ENCODE measurements around the gene ADAMTSL5. TPM values are rescaled to one million over a fixed set of nuclear protein-coding genes. Genes with fewer than 3 reads are reported as not detected.

ADAMTSL5 gene
- polyA plus RNA-seq, 1 donor from 2014 or later = not detected

DNA sequence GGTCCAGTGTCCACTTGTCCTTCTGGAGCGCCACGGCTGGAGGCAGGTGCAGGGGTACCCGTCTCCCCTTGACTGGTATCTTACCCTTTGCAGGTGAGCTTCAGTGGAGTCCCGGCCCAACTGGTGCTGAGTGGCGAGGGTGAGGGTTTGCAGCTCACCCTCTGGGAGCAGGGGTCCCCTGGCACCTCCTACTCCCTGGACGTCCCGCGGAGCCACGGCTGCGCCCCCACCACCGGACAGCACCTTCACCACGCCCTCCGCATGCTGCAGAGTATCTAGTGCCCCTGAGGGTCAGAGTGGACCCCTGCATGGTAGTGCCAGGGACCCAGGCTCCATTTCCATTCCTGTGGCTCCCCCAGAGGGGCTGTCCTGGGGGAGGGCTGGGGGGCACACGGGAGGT lies 22.2 kb upstream of the ADAMTSL5 start:
- no peaks in the 10 kb centered on the region for H4K20me1 ChIP-seq (ENCODE audit: insufficient read depth)
- no peaks in the 10 kb centered on the region for H3F3A ChIP-seq (ENCODE audit: insufficient read depth, low read length, poor library complexity, severe bottlenecking)
- H2AFZ ChIP-seq (ENCODE audit: low read depth, low read length) = no peak overlapping the region
- H3K27me3 ChIP-seq (ENCODE audit: insufficient read depth, low read depth, low read length) = no peaks in the 10 kb centered on the region
- H3K4me2 ChIP-seq (ENCODE audit: low read length) = no peak overlapping the region
- H3K9me3 ChIP-seq (ENCODE audit: low read length) = no peaks in the 10 kb centered on the region
- no peaks in the 10 kb centered on the region for H3K9me2 ChIP-seq (ENCODE audit: insufficient read depth, low read length)
- no peak overlapping the region for H3K9ac ChIP-seq (ENCODE audit: low read length)
- no peaks in the 10 kb centered on the region for H3K79me2 ChIP-seq (replicated peaks; ENCODE audit: insufficient read depth, low read length)
- H3K27ac ChIP-seq (ENCODE audit: low read length) = no peak overlapping the region
- H3K36me3 ChIP-seq (ENCODE audit: insufficient read depth, low read length) = no peaks in the 10 kb centered on the region
- no peak overlapping the region for H3K4me3 ChIP-seq (ENCODE audit: low read length)
- TF ChIP-seq EZH2 (IDR thresholded peaks at IDR 0.05; ENCODE audit: borderline replicate concordance, insufficient read depth, low read length, poor library complexity, severe bottlenecking) (no peak), MXI1 (conservative IDR thresholded peaks at IDR 0.05; ENCODE audit: poor library complexity, severe bottlenecking) (no peak), TAF1 (IDR thresholded peaks at IDR 0.05; ENCODE audit: low read depth) (no peak), RAD21 (conservative IDR thresholded peaks at IDR 0.05) (no peak), SMC3 (conservative IDR thresholded peaks at IDR 0.05; ENCODE audit: poor library complexity) (no peak), POLR2AphosphoS5 (IDR thresholded peaks at IDR 0.05) (no peak), EP300 (conservative IDR thresholded peaks at IDR 0.05; ENCODE audit: poor library complexity, severe bottlenecking) (no peak)
- TF ChIP-seq, protein P1, sequence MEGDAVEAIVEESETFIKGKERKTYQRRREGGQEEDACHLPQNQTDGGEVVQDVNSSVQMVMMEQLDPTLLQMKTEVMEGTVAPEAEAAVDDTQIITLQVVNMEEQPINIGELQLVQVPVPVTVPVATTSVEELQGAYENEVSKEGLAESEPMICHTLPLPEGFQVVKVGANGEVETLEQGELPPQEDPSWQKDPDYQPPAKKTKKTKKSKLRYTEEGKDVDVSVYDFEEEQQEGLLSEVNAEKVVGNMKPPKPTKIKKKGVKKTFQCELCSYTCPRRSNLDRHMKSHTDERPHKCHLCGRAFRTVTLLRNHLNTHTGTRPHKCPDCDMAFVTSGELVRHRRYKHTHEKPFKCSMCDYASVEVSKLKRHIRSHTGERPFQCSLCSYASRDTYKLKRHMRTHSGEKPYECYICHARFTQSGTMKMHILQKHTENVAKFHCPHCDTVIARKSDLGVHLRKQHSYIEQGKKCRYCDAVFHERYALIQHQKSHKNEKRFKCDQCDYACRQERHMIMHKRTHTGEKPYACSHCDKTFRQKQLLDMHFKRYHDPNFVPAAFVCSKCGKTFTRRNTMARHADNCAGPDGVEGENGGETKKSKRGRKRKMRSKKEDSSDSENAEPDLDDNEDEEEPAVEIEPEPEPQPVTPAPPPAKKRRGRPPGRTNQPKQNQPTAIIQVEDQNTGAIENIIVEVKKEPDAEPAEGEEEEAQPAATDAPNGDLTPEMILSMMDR (IDR thresholded peaks at IDR 0.05; ENCODE audit: poor library complexity, severe bottlenecking) = no peak
- TF ChIP-seq, protein P2, sequence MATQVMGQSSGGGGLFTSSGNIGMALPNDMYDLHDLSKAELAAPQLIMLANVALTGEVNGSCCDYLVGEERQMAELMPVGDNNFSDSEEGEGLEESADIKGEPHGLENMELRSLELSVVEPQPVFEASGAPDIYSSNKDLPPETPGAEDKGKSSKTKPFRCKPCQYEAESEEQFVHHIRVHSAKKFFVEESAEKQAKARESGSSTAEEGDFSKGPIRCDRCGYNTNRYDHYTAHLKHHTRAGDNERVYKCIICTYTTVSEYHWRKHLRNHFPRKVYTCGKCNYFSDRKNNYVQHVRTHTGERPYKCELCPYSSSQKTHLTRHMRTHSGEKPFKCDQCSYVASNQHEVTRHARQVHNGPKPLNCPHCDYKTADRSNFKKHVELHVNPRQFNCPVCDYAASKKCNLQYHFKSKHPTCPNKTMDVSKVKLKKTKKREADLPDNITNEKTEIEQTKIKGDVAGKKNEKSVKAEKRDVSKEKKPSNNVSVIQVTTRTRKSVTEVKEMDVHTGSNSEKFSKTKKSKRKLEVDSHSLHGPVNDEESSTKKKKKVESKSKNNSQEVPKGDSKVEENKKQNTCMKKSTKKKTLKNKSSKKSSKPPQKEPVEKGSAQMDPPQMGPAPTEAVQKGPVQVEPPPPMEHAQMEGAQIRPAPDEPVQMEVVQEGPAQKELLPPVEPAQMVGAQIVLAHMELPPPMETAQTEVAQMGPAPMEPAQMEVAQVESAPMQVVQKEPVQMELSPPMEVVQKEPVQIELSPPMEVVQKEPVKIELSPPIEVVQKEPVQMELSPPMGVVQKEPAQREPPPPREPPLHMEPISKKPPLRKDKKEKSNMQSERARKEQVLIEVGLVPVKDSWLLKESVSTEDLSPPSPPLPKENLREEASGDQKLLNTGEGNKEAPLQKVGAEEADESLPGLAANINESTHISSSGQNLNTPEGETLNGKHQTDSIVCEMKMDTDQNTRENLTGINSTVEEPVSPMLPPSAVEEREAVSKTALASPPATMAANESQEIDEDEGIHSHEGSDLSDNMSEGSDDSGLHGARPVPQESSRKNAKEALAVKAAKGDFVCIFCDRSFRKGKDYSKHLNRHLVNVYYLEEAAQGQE (IDR thresholded peaks at IDR 0.05; ENCODE audit: borderline replicate concordance) = no peak

DNA sequence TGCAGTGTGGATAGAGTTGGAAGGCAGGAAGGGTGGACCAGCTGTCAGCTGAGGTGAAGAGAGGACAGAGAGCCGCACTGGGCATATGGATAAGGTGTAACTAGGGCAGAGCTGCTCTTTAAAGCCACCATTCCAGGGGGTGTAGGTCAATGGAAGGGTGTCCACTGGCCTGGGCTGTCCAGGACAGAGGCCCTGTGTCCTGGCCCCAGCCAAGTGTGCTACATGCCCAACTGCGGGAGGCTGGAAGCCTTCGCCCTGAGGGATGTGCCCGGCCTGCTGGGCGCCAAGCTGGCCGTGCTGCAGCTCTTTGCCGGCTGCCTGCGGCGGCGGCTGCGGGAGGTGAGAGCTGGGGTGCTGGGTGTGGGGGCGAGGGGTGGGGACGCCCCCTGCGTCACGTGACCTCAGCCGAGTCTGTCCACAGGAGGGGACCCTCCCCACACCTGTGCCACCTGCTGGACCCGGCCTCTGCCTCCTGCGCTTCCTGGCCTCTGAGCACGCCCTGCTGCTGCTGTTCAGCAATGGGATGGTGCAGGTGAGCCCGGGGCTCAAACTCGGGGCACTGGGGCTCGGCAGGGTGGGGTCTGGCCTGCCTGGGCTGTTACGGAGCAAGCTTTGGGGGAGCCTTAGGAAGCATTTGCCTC lies 20.8 kb upstream of the ADAMTSL5 start:
- Histone ChIP-seq H3F3A (ENCODE audit: insufficient read depth, low read length, poor library complexity, severe bottlenecking) (no peaks in the 10 kb centered on the region), H3K27ac (ENCODE audit: low read length) (no peak overlapping the region), H3K4me3 (ENCODE audit: low read length) (no peak overlapping the region), H3K36me3 (ENCODE audit: insufficient read depth, low read length) (no peaks in the 10 kb centered on the region), H3K4me2 (ENCODE audit: low read length) (no peak overlapping the region), H3K9me3 (ENCODE audit: low read length) (no peaks in the 10 kb centered on the region), H3K9ac (ENCODE audit: low read length) (no peak overlapping the region), H3K9me2 (ENCODE audit: insufficient read depth, low read length) (no peaks in the 10 kb centered on the region), H3K27me3 (ENCODE audit: insufficient read depth, low read depth, low read length) (no peaks in the 10 kb centered on the region), H4K20me1 (ENCODE audit: insufficient read depth) (no peaks in the 10 kb centered on the region), H2AFZ (ENCODE audit: low read depth, low read length) (no peak overlapping the region), H3K79me2 (replicated peaks; ENCODE audit: insufficient read depth, low read length) (no peaks in the 10 kb centered on the region)
- no peak for TF ChIP-seq EP300 (conservative IDR thresholded peaks at IDR 0.05; ENCODE audit: poor library complexity, severe bottlenecking)
- TF ChIP-seq EZH2 (IDR thresholded peaks at IDR 0.05; ENCODE audit: borderline replicate concordance, insufficient read depth, low read length, poor library complexity, severe bottlenecking) = no peak
- TF ChIP-seq, protein P1 (IDR thresholded peaks at IDR 0.05; ENCODE audit: poor library complexity, severe bottlenecking) = no peak
- TF ChIP-seq, protein P2 (IDR thresholded peaks at IDR 0.05; ENCODE audit: borderline replicate concordance) = no peak
- no peak for TF ChIP-seq MXI1 (conservative IDR thresholded peaks at IDR 0.05; ENCODE audit: poor library complexity, severe bottlenecking)
- no peak for TF ChIP-seq POLR2AphosphoS5 (IDR thresholded peaks at IDR 0.05)
- no peak for TF ChIP-seq RAD21 (conservative IDR thresholded peaks at IDR 0.05)
- TF ChIP-seq TAF1 (IDR thresholded peaks at IDR 0.05; ENCODE audit: low read depth) = no peak
- no peak for TF ChIP-seq SMC3 (conservative IDR thresholded peaks at IDR 0.05; ENCODE audit: poor library complexity)

Data from neural cell (in vitro differentiated cells).